T-cell (primary cell): ENCODE data around the gene NPAS4. TPM values are rescaled to one million over a fixed set of nuclear protein-coding genes. Genes with fewer than 3 reads are reported as not detected.

Experiments
- ATAC-seq, 4 experiments: fragments of 200-7000 bp in 3 of 4; fragments of 150-1000 bp in 1 of 4; cut with Tn5 transposase; replicated peaks in 1 of 4; 1 replicate in 3 of 4; 2 replicates in 1 of 4; pipeline ENCODE4 v1.10.0; 2021; ENCODE audit warnings: moderate library complexity in 3 of 4, mild to moderate bottlenecking in 2 of 4, moderate number of reproducible peaks in 1 of 4
- CTCF ChIA-PET, 2 donors: fragments of 300-600 bp; sonication (Branson Sonifier 250); formaldehyde crosslinking; loops; one replicate each; lab custom pipeline; 2022; ENCODE audit warnings: antibody characterized with exemption in 2 of 2; lab: Charles Lee
- POLR2A ChIA-PET, 2 donors: fragments of 300-600 bp; sonication (Branson Sonifier 250); formaldehyde crosslinking; loops; one replicate each; lab custom pipeline; 2022; ENCODE audit warnings: antibody characterized with exemption in 2 of 2; lab: Charles Lee
- DNase-seq, 35 experiments: peaks; one replicate each; pipeline versions ENCODE4 v3.0.0 to v3.0.0-alpha.2; 2013 to 2023
- H3K27ac ChIP-seq: one replicate; pipeline ENCODE4 v1.5.1; 2013; ENCODE audit warnings: low read length
- H3K27me3 ChIP-seq, 2 experiments: replicated peaks in 1 of 2; 1 replicate in 1 of 2; 2 replicates in 1 of 2; pipeline versions ENCODE4 v1.6.1 to v1.7.0; 2013; ENCODE audit warnings: low read length in 1 of 2, mixed read lengths in 1 of 2; ENCODE audit not compliant: control insufficient read depth in 2 of 2, insufficient read depth in 2 of 2; ENCODE audit errors: extremely low read depth in 1 of 2
- H3K36me3 ChIP-seq, 2 donors: 1 replicate in 1 of 2; 2 replicates in 1 of 2; pipeline versions ENCODE4 v1.6.1 to v1.7.0; 2013; ENCODE audit warnings: low read length in 1 of 2; ENCODE audit not compliant: control insufficient read depth in 2 of 2, insufficient read depth in 1 of 2; ENCODE audit errors: extremely low read depth in 1 of 2
- H3K4me1 ChIP-seq, 2 experiments: 1 replicate in 1 of 2; 2 replicates in 1 of 2; pipeline versions ENCODE4 v1.6.1 to v1.7.0; 2013; ENCODE audit warnings: low read length in 2 of 2, mixed read lengths in 1 of 2; ENCODE audit not compliant: insufficient read depth in 2 of 2, control insufficient read depth in 1 of 2; ENCODE audit errors: extremely low read depth in 1 of 2
- H3K4me3 ChIP-seq, 2 donors: 1 replicate in 1 of 2; 2 replicates in 1 of 2; pipeline versions ENCODE4 v1.5.1 to v1.7.0; 2013; ENCODE audit warnings: mild to moderate bottlenecking in 2 of 2, low read length in 1 of 2, moderate library complexity in 1 of 2; ENCODE audit not compliant: control insufficient read depth in 1 of 2; ENCODE audit errors: extremely low read depth in 1 of 2
- H3K9me3 ChIP-seq: 2 replicates; pipeline ENCODE4 v1.7.0; 2013
- H3K27ac Mint-ChIP-seq, 2 donors: one replicate each; pipeline ENCODE4 v1.8.0; 2020 to 2021; ENCODE audit warnings: mild to moderate bottlenecking in 2 of 2, mixed read lengths in 2 of 2
- H3K27me3 Mint-ChIP-seq, 2 donors: one replicate each; pipeline ENCODE4 v1.8.0; 2021 to 2022; ENCODE audit warnings: mixed read lengths in 2 of 2
- H3K36me3 Mint-ChIP-seq: one replicate; pipeline ENCODE4 v1.8.0; 2021; ENCODE audit warnings: mixed read lengths
- H3K4me1 Mint-ChIP-seq, 3 donors: one replicate each; pipeline ENCODE4 v1.8.0; 2020 to 2022; ENCODE audit warnings: mixed read lengths in 3 of 3, mild to moderate bottlenecking in 1 of 3
- H3K4me3 Mint-ChIP-seq, 3 donors: one replicate each; pipeline ENCODE4 v1.8.0; 2020 to 2022; ENCODE audit warnings: mild to moderate bottlenecking in 3 of 3, mixed read lengths in 3 of 3, moderate library complexity in 3 of 3
- H3K9me3 Mint-ChIP-seq, 3 donors: one replicate each; pipeline ENCODE4 v1.8.0; 2020 to 2022; ENCODE audit warnings: mixed read lengths in 3 of 3
- WGBS: methylation state at CpG from one replicate; pipeline ENCODE4 v1.1.5; 2013; ENCODE audit warnings: missing lambda C conversion rate; ENCODE audit not compliant: insufficient coverage; 5-methylcytosine and 5-hydroxymethylcytosine counted together
- total RNA-seq, 35 experiments: library from RNA in 6 of 35; stranded (reverse) in 6 of 35; fragments of 120-200 nt in 1 of 35; gene quantifications; one replicate each; pipeline versions ENCODE4 v1.2.1 to v1.2.4 and lab custom pipeline; 2013 to 2026

NPAS4 gene
- total RNA-seq, 5 donors from 2014 or later (not counting 1 experiment from before 2014, with no cell fraction given) = not detected

GRCh38 chr11:66443602-66444001 lies 22.8 kb downstream of the NPAS4 start:
- no peak for DNase-seq
- no peaks in the 10 kb centered on the region for H3K4me1 ChIP-seq
- Mint-ChIP-seq H3K27me3 (peaks cover 5 to 8% of the 10 kb centered on the region in 2 donors), H3K4me1 (peaks cover 3 to 7% (median 5%) of the 10 kb centered on the region in 3 donors), H3K27ac (no peak overlapping the region), H3K4me3 (no peak overlapping the region), H3K36me3 (no peaks in the 10 kb centered on the region), H3K9me3 (peaks cover 5 to 10% (median 9%) of the 10 kb centered on the region in 3 donors)
- 74% methylated on average over 2 of the region's 4 CpGs for whole genome bisulfite sequencing
- peaks cover 0 to 9% of the 10 kb centered on the region in 2 experiments for H3K27me3 ChIP-seq
- H3K9me3 ChIP-seq = no peaks in the 10 kb centered on the region
- ChIA-PET POLR2A (no interaction called here), CTCF (no interaction called here)
- H3K36me3 ChIP-seq = no peaks in the 10 kb centered on the region
- no peak for ATAC-seq
- H3K4me3 ChIP-seq = no peak overlapping the region
- no peak overlapping the region for H3K27ac ChIP-seq

DNA sequence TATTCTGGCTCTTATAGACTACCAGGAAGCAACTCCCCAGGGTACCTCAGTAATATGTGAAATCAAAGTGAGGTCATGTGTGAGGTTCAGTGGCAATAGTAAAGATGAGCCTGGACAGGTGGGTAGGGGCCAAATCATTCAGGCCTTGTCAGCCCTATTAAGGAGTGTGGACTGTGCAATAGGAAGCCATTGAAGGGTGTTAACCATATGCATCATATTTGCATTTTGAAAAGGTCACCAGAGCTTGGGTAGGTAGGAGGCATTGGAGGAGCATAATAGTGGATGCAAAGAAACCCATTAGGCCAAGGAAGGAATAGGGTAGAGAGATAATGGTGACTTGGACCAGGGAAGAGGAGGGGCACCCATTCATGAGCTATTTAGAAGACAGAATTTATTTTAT lies 26.2 kb downstream of the NPAS4 start:
- Histone ChIP-seq H3K9me3 (no peaks in the 10 kb centered on the region), H3K4me1 (no peaks in the 10 kb centered on the region), H3K27ac (no peak overlapping the region), H3K27me3 (peaks cover 0 to 14% of the 10 kb centered on the region in 2 experiments), H3K36me3 (no peaks in the 10 kb centered on the region), H3K4me3 (no peak overlapping the region)
- Mint-ChIP-seq H3K9me3 (peaks cover 5 to 10% (median 9%) of the 10 kb centered on the region in 3 donors), H3K27ac (no peak overlapping the region), H3K27me3 (peaks cover 11 to 15% of the 10 kb centered on the region in 2 donors), H3K4me3 (no peak overlapping the region), H3K4me1 (no peaks in the 10 kb centered on the region), H3K36me3 (no peaks in the 10 kb centered on the region)
- POLR2A ChIA-PET = no interaction called here
- CTCF ChIA-PET = no interaction called here
- ATAC-seq = no peak
- no peak for DNase-seq

DNA sequence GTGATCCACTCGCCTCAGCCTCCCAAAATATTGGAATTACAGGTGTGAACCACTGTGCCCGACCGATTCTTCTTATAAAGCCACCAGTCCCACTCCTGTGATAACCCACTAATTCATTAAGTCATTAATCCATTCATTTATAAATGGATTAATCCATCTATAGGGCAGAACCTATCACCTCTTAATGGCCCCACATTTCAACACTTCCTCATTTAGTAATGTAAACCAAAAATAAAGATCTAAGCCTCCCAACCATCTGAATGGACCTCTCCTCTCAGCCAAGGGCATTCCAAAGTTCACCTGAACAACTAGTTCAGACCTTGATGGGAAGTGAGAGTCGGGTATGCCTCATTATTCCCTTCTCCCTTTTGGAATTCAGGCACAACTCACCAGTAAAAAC lies 27.7 kb downstream of the NPAS4 start:
- no peaks in the 10 kb centered on the region for H3K4me1 Mint-ChIP-seq
- POLR2A ChIA-PET = no interaction called here

DNA sequence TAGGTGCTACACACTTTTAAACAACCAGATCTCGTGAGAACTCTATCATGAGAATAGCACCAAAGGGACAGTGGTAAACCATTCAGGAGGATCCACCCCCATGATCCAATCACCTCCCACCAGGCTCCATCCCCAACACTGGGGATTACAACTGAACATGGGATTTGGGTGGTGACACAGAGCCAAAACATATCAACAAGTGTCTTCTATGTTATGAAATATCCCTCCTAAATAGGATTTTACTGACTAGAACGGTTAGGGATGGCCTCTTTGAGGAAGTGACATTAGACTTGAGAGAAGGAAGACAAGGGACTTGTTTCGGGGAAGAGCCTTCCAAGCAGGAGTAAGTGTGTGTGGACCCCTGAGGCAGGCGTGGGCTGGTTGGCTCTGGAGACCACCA lies 29.7 kb downstream of the NPAS4 start:
- Mint-ChIP-seq H3K36me3 (no peaks in the 10 kb centered on the region), H3K9me3 (no peaks in the 10 kb centered on the region), H3K27me3 (peaks cover 7 to 13% of the 10 kb centered on the region in 2 donors), H3K4me1 (peaks cover 13 to 17% (median 15%) of the 10 kb centered on the region in 3 donors), H3K27ac (no peak overlapping the region), H3K4me3 (no peak overlapping the region)
- Histone ChIP-seq H3K4me1 (peaks cover 3 to 7% of the 10 kb centered on the region in 2 experiments), H3K36me3 (no peaks in the 10 kb centered on the region), H3K4me3 (no peak overlapping the region), H3K27me3 (peaks cover 0 to 13% of the 10 kb centered on the region in 2 experiments), H3K9me3 (no peaks in the 10 kb centered on the region), H3K27ac (no peak overlapping the region)
- ATAC-seq = no peak
- CTCF ChIA-PET = no interaction called here
- no peak for DNase-seq
- POLR2A ChIA-PET = interaction anchor here in 1 of 2 donors (0.6 kb wide), 1 partner anchor 441 kb away, joined by 3 read pairs; no protein-coding TSS in a partner anchor
- WGBS = 58% methylated on average over 3 of the region's 4 CpGs

More for the DNA sequence above, 27.7 kb downstream of the NPAS4 start:
- CTCF ChIA-PET = no interaction called here
- Histone ChIP-seq H3K4me3 (no peak overlapping the region), H3K27ac (no peak overlapping the region), H3K4me1 (no peaks in the 10 kb centered on the region), H3K36me3 (no peaks in the 10 kb centered on the region), H3K9me3 (no peaks in the 10 kb centered on the region), H3K27me3 (peaks cover 0 to 14% of the 10 kb centered on the region in 2 experiments)
- WGBS = no CpG with 5 or more reads among the region's 4 CpGs
- Mint-ChIP-seq H3K4me3 (no peak overlapping the region), H3K27me3 (peaks cover 11 to 13% of the 10 kb centered on the region in 2 donors), H3K9me3 (peaks cover 0 to 5% (median 4%) of the 10 kb centered on the region in 3 donors), H3K36me3 (no peaks in the 10 kb centered on the region), H3K27ac (no peak overlapping the region)
- DNase-seq = no peak
- no peak for ATAC-seq

GRCh38 chr11:66451663-66452062 lies 30.8 kb downstream of the NPAS4 start:
- Mint-ChIP-seq H3K27ac (no peak overlapping the region), H3K36me3 (no peaks in the 10 kb centered on the region), H3K4me1 (peaks cover 13 to 17% (median 15%) of the 10 kb centered on the region in 3 donors), H3K9me3 (no peaks in the 10 kb centered on the region), H3K4me3 (no peak overlapping the region), H3K27me3 (peaks cover 7 to 16% of the 10 kb centered on the region in 2 donors)
- ChIA-PET CTCF (interaction anchor here in 1 of 2 donors (0.9 kb wide), 1 partner anchor 63 kb away, joined by 3 read pairs; no protein-coding TSS in a partner anchor), POLR2A (no interaction called here)
- Histone ChIP-seq H3K9me3 (no peaks in the 10 kb centered on the region), H3K27ac (no peak overlapping the region), H3K36me3 (no peaks in the 10 kb centered on the region), H3K4me3 (no peak overlapping the region), H3K4me1 (peaks cover 3 to 7% of the 10 kb centered on the region in 2 experiments), H3K27me3 (peaks cover 0 to 19% of the 10 kb centered on the region in 2 experiments)
- DNase-seq (no peak), ATAC-seq (no peak)
- WGBS = 90% methylated on average over 3 of the region's 4 CpGs

DNA sequence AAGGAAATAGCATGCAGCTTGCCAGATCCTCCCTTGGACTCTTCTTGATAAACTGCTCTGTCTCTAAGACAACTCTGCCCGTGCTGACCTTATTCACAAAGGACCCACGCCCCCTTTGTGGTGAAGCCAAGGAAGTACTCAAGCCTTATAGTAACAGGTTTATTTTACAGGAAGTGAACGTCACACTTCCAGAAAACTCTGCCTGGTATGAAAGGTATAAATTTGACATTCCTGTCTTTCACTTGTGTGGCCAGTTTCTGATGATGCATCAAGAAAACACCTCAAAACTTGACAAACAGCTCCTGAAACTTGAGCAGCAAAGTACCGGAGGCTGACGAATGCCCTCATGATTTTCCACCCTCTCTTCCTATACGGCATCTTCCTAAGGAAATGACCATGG lies 33.4 kb downstream of the NPAS4 start:
- Mint-ChIP-seq H3K4me1 (peaks cover 13 to 17% (median 15%) of the 10 kb centered on the region in 3 donors), H3K9me3 (no peaks in the 10 kb centered on the region), H3K27ac (no peak overlapping the region), H3K36me3 (no peaks in the 10 kb centered on the region), H3K27me3 (peaks cover 7 to 8% of the 10 kb centered on the region in 2 donors), H3K4me3 (no peak overlapping the region)
- H3K9me3 ChIP-seq = no peaks in the 10 kb centered on the region
- DNase-seq = no peak
- ChIA-PET CTCF (no interaction called here), POLR2A (no interaction called here)
- ATAC-seq = no peak
- peaks cover 0 to 16% of the 10 kb centered on the region in 2 experiments for H3K27me3 ChIP-seq
- peaks cover 3 to 7% of the 10 kb centered on the region in 2 experiments for H3K4me1 ChIP-seq
- no peaks in the 10 kb centered on the region for H3K36me3 ChIP-seq
- WGBS = no CpG with 5 or more reads among the region's 6 CpGs
- no peak overlapping the region for H3K4me3 ChIP-seq
- H3K27ac ChIP-seq = no peak overlapping the region
